Caco-2 (cell line): Measurements from ENCODE around the gene PRKAA2. TPM values are rescaled to one million over a fixed set of nuclear protein-coding genes. Genes with fewer than 3 reads are reported as not detected.

Experiments used
- BruUV-seq: library from RNA; stranded (reverse); fragments of 400-500 nt; replicated peaks from 2 replicates; lab custom pipeline; 2021; lab: Mats Ljungman, UMichigan
- CTCF ChIA-PET: fragments of 300-600 bp; sonication (Branson Sonifier 250); formaldehyde crosslinking; loops from one replicate; lab custom pipeline; 2022; ENCODE audit warnings: antibody characterized with exemption; lab: Charles Lee
- POLR2A ChIA-PET: fragments of 300-600 bp; sonication (Branson Sonifier 250); formaldehyde crosslinking; loops from one replicate; lab custom pipeline; 2022; ENCODE audit warnings: antibody characterized with exemption; lab: Charles Lee
- DNase-seq, 2 experiments: peaks; one replicate each; pipeline versions ENCODE4 v3.0.0 to v3.0.0-alpha.2; 2020 to 2022
- H3K27me3 ChIP-seq: replicated peaks from 2 replicates; pipeline ENCODE4 v1.6.0; 2011; ENCODE audit warnings: low read length; ENCODE audit not compliant: control insufficient read depth, insufficient read depth
- H3K36me3 ChIP-seq: 2 replicates; pipeline ENCODE4 v1.5.1; 2011; ENCODE audit warnings: low read length; ENCODE audit not compliant: control insufficient read depth, insufficient read depth
- H3K4me1 ChIP-seq: fragments of 250-450 bp; sonication (Bioruptor Pico); 2 replicates; pipeline ENCODE4 v1.5.1; 2020; ENCODE audit warnings: mild to moderate bottlenecking
- H3K4me3 ChIP-seq: 2 replicates; pipeline ENCODE4 v1.5.1; 2011; ENCODE audit warnings: low read depth, mild to moderate bottlenecking, control low read depth, low read length
- H3K9me3 ChIP-seq: fragments of 250-450 bp; sonication (Bioruptor Pico); 2 replicates; pipeline ENCODE4 v1.5.1; 2020; ENCODE audit warnings: mild to moderate bottlenecking, moderate library complexity
- H3K27ac Mint-ChIP-seq: one replicate; pipeline ENCODE4 v1.8.0; 2022; ENCODE audit warnings: mixed read lengths; ENCODE audit not compliant: unreplicated experiment
- H3K27me3 Mint-ChIP-seq: one replicate; pipeline ENCODE4 v1.8.0; 2022; ENCODE audit warnings: mixed read lengths; ENCODE audit not compliant: insufficient read depth, unreplicated experiment
- H3K36me3 Mint-ChIP-seq: one replicate; pipeline ENCODE4 v1.8.0; 2022; ENCODE audit warnings: mild to moderate bottlenecking, mixed read lengths; ENCODE audit not compliant: insufficient read depth, unreplicated experiment
- H3K4me1 Mint-ChIP-seq: one replicate; pipeline ENCODE4 v1.8.0; 2022; ENCODE audit warnings: low read depth, mixed read lengths; ENCODE audit not compliant: unreplicated experiment
- H3K4me3 Mint-ChIP-seq: one replicate; pipeline ENCODE4 v1.8.0; 2022; ENCODE audit warnings: mild to moderate bottlenecking, moderate library complexity, mixed read lengths; ENCODE audit not compliant: unreplicated experiment
- H3K9me3 Mint-ChIP-seq: one replicate; pipeline ENCODE4 v1.8.0; 2022; ENCODE audit warnings: mixed read lengths; ENCODE audit not compliant: unreplicated experiment
- CTCF ChIP-seq, 2 experiments: fragments of 200-600 bp in 1 of 2; IDR thresholded peaks; 1 replicate in 1 of 2; 2 replicates in 1 of 2; pipeline versions ENCODE4 v1.5.1 to v1.8.0; 2011 to 2022; ENCODE audit warnings: antibody characterized with exemption in 1 of 2, control low read depth in 1 of 2, inconsistent platforms in 1 of 2, low read depth in 1 of 2, low read length in 1 of 2, mild to moderate bottlenecking in 1 of 2, moderate library complexity in 1 of 2; ENCODE audit not compliant: insufficient read depth in 1 of 2, severe bottlenecking in 1 of 2, unreplicated experiment in 1 of 2
- intact Hi-C: fragments of 100-400 bp; cut with micrococcal nuclease; formaldehyde crosslinking; loops from one replicate; pipeline ENCODE4 v1.10.0; 2022; ENCODE audit not compliant: unreplicated experiment
- total RNA-seq: library from RNA; stranded (reverse); gene quantifications from 2 replicates; pipeline ENCODE4 v1.2.3, GENCODE V29; 2022

PRKAA2 gene
- total RNA-seq, 1 experiment from 2014 or later = 5.8 TPM

- BruUV-seq = no TSS peak
- Histone ChIP-seq H3K4me1 (no peaks in the 10 kb centered on the region), H3K9me3 (peaks cover 8% of the 10 kb centered on the region; the same call in 1 of the 2 replicates), H3K27me3 (no peaks in the 10 kb centered on the region), H3K36me3 (no peaks in the 10 kb centered on the region), H3K4me3 (no peak overlapping the region)
- no peaks in the 10 kb centered on the region for H3K9me3 Mint-ChIP-seq
- H3K4me3 Mint-ChIP-seq = no peak overlapping the region
- no peak for DNase-seq
- ChIA-PET POLR2A (no interaction called here), CTCF (no interaction called here)
- no peaks in the 10 kb centered on the region for H3K4me1 Mint-ChIP-seq
- intact Hi-C loops = no loop called here
- no peak overlapping the region for H3K27ac Mint-ChIP-seq
- H3K36me3 Mint-ChIP-seq = peaks cover 4% of the 10 kb centered on the region
- H3K27me3 Mint-ChIP-seq = no peaks in the 10 kb centered on the region
- no peak for TF ChIP-seq CTCF (IDR thresholded peaks at IDR 0.05; ENCODE audit: insufficient read depth in 1 of 2, low read depth in 1 of 2, low read length in 1 of 2, severe bottlenecking in 1 of 2, unreplicated experiment in 1 of 2)
Measured at GRCh38 chr1:56658254-56658653, 13.1 kb downstream of the PRKAA2 start.

GRCh38 chr1:56660293-56660692, 15.2 kb downstream of the PRKAA2 start:
- Mint-ChIP-seq H3K27me3 (no peaks in the 10 kb centered on the region), H3K4me3 (no peak overlapping the region), H3K9me3 (no peaks in the 10 kb centered on the region), H3K36me3 (peaks cover 4% of the 10 kb centered on the region), H3K27ac (no peak overlapping the region), H3K4me1 (no peaks in the 10 kb centered on the region)
- H3K36me3 ChIP-seq = no peaks in the 10 kb centered on the region
- ChIA-PET CTCF (no interaction called here), POLR2A (no interaction called here)
- H3K9me3 ChIP-seq = peaks cover 8% of the 10 kb centered on the region; the same call in 1 of the 2 replicates
- no peak for TF ChIP-seq CTCF (IDR thresholded peaks at IDR 0.05; ENCODE audit: insufficient read depth in 1 of 2, low read depth in 1 of 2, low read length in 1 of 2, severe bottlenecking in 1 of 2, unreplicated experiment in 1 of 2)
- H3K4me3 ChIP-seq = no peak overlapping the region
- DNase-seq = no peak
- BruUV-seq = no TSS peak
- no peaks in the 10 kb centered on the region for H3K4me1 ChIP-seq
- intact Hi-C loops = no loop called here
- H3K27me3 ChIP-seq = no peaks in the 10 kb centered on the region

- Histone ChIP-seq H3K27me3 (no peaks in the 10 kb centered on the region), H3K4me3 (no peak overlapping the region), H3K36me3 (no peaks in the 10 kb centered on the region), H3K4me1 (no peaks in the 10 kb centered on the region), H3K9me3 (no peaks in the 10 kb centered on the region)
- Mint-ChIP-seq H3K4me3 (no peak overlapping the region), H3K27me3 (no peaks in the 10 kb centered on the region), H3K4me1 (no peaks in the 10 kb centered on the region), H3K9me3 (no peaks in the 10 kb centered on the region), H3K36me3 (no peaks in the 10 kb centered on the region), H3K27ac (no peak overlapping the region)
- TF ChIP-seq CTCF (IDR thresholded peaks at IDR 0.05; ENCODE audit: insufficient read depth in 1 of 2, low read depth in 1 of 2, low read length in 1 of 2, severe bottlenecking in 1 of 2, unreplicated experiment in 1 of 2) = no peak
- POLR2A ChIA-PET = no interaction called here
- intact Hi-C loops = no loop called here
- DNase-seq = no peak
- CTCF ChIA-PET = no interaction called here
- BruUV-seq = no TSS peak
Measured at GRCh38 chr1:56663846-56664245, 18.7 kb downstream of the PRKAA2 start.
